GM20431 (cell line): Measurements from ENCODE around the gene RHO.
"Not testable (repeated sequence)": the region's sequence is repeated elsewhere in the genome, so short reads cannot be mapped to it uniquely, and the experiment has no call there.

Experiments
- in situ Hi-C: fragments of 300-500 bp; cut with MseI, MboI; formaldehyde crosslinking; loops from one replicate; pipeline ENCODE4 v1.15.0; 2020; ENCODE audit warnings: low sequenced_read_pairs; ENCODE audit not compliant: unreplicated experiment

The RHO gene

DNA sequence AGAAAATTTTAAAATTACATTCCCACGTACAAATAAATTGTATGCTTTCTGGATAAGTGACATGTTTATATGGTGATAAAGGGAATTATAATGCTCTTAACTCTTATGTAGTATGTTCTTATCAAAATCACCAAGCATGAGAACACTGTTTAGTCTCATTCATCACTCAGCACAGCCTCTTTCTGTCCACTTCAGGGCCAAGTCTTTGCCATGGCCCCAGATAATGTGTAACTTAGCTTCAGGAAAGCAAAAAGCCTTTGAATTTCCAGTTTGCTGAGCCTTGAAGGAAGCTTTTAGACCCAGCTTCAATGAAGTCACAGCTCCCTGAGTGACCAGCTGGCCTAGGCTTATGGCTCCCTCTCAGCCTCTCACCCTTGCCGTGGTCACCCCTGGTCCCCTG, 30.6 kb upstream of the RHO start:
- in situ Hi-C loops: loop anchor here (25.0 kb wide), 2 partner anchors 339 to 439 kb away; no protein-coding TSS in a partner anchor

DNA sequence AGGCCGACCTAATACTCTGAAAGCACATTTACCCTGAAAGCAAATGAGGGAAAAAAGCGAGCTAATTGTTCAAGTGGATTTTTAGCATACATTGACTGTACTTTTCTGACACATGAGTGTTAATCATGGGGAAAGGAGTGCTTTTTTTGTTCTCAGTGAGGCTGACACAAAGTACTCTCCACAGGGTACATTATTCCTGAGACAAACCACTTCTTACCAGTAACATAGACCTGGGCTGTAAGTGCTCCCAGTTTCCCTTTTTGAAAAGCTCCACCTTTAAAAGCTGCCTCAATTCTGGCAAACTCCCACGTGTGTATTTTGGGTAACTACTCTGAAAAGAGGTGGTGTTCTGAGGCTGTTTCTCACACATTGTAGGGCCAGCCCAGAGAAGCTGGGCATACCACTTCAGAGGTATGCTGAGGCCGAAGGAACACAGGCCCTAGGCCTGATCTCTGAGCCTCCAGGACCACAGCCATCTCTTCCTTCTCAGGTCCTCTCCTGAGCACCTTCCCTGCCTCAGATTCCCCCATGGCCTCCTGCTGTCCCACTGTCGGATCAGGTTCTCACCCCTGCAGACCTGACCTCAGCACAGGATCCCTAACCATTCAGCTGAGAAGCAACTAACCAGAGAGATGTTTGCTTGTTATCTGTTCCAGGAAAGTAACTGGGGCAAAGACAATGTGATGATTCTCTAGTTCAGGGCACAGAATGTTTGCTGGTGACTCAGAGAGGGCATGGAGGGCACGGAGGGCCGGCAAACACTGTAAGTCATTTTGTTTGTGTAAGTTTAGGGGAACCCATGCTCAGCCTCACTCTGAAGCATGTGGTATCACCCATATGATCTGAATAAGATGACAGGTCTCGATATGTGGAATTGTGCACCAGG, 29.6 kb upstream of the RHO start:
- in situ Hi-C loops: loop anchor here (25.0 kb wide), 2 partner anchors 338 to 438 kb away; no protein-coding TSS in a partner anchor

DNA sequence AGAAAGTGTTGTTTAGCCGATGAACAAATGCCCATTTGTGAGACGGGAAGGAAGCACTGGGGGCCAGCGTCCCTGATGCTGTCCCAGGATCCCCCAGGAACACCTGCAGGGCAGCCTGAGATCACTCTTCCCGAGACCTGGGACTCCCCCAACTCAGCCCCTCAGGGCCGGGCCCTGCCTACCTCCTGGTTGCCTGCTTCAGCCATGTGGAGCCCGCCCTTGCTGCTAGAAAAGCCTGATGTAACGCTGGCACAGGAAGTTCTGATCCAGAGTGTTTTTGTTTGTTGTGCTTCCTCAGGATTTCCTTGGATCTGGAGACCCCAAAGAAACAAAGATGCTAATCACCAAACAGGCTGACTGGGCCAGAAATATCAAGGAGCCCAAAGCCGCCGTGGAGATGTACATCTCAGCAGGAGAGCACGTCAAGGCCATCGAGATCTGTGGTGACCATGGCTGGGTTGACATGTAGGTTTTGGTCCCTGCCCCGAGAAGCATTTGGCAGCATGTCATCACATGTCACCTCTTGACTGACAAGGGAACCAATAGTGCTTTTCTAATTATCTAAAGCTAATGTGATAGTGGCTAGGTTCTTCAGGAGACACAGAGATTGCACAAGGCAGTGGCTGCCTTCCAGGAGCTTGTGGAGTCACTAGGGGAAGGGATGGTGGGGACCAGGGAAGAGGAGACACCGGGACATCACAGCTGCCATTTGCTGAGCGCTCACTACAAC, 28.7 kb upstream of the RHO start:
- in situ Hi-C loops: loop anchor here (25.0 kb wide), 2 partner anchors 338 to 438 kb away; no protein-coding TSS in a partner anchor

GRCh38 chr3:129500334-129500658, 28.1 kb upstream of the RHO start:
- in situ Hi-C loops: no loop called here

GRCh38 chr3:129501630-129502029, 26.8 kb upstream of the RHO start:
- in situ Hi-C loops: no loop called here

DNA sequence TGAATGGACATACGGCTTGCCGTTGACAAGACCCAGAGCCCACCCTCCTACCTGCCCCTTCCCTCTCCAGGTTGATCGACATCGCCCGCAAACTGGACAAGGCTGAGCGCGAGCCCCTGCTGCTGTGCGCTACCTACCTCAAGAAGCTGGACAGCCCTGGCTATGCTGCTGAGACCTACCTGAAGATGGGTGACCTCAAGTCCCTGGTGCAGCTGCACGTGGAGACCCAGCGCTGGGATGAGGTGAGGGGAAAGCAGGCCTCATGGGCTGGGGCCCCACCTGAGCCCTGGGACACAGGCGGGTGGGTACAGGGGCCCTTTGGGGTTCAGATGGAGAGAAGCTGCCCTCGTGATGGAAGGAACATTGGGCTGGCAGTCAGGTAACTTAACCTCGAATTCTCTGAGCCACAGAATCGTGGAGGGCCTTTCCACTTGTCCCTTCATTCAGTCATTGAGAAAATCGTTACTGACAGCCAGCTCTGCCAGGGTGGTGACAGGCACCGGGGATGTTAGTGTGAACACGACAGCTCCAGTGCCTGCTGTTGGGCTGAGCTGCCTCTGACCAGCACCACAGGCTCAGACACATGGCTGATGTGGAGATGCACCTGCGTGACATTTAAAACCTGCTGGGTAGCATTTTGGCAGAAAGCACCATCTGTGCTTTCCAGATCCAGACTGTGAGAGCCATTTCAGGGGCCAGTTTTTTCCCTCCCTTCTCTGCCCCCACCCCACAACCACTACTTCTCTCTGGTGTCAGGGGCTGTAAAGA, 25.6 kb upstream of the RHO start:
- in situ Hi-C loops: no loop called here

DNA sequence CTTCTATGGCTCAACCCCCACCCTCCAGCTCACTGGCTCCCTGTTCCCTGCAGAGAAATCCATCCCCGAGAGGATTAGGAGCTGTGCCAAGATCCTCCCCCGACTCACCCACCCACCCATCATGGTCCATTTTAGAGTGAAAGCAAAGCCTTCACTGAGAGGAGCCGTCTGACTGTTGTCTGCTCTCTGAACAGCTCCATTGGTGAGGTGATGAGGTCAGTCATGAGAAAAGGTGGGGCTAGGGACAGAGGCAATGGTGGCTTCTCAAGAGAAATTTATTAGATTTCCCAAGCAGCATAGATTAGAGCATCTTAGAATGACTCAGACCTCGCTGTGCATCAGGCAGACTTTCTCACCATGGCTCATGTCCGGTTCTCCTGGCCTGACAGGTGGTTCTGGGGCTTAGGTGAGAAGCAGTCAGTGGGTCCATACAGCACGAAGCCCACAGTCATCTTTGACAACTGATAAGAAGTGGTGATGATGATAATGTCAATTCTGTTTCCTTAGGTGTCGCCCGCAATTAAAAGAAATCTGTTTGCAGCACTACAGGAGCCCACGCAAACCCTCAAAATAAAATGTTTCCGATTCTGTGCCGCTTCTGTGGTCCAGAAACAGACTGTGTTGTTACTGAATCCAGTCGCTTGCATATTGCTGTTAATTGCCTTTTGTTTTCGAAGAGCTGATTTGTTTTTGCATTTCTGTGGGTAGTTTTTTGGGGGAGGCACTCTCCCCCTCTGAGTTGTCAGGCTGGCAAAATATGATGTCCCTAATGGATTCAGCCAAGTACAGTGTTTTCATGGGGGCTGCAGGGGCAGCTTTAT, 24.8 kb upstream of the RHO start:
- in situ Hi-C loops: no loop called here

GRCh38 chr3:129504471-129505100, 23.9 kb upstream of the RHO start:
- in situ Hi-C loops: no loop called here

- in situ Hi-C loops: no loop called here
Observed at GRCh38 chr3:129505341-129505740, 23.1 kb upstream of the RHO start.

DNA sequence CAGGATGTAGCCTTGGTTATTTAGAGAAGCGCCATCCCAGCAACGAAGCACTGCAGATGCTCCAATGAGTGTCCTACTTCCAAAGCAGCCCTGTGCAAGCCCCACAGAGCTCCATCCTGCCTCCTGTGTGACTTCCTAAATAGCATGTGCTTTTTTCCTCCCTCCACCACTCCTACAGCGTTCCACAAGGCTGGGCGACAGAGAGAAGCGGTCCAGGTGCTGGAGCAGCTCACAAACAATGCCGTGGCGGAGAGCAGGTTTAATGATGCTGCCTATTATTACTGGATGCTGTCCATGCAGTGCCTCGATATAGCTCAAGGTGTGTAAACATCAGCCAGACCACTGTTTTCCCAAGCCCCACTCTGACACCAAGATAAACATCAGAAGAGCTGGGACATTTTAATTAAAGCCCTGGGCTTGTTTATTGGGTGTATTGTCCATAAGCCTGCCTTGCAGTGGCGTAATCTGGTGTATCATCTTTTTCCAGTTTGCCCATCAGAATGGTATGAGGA, 22.2 kb upstream of the RHO start:
- in situ Hi-C loops: no loop called here

GRCh38 chr3:129507181-129507831, 21.1 kb upstream of the RHO start:
- in situ Hi-C loops: no loop called here

DNA sequence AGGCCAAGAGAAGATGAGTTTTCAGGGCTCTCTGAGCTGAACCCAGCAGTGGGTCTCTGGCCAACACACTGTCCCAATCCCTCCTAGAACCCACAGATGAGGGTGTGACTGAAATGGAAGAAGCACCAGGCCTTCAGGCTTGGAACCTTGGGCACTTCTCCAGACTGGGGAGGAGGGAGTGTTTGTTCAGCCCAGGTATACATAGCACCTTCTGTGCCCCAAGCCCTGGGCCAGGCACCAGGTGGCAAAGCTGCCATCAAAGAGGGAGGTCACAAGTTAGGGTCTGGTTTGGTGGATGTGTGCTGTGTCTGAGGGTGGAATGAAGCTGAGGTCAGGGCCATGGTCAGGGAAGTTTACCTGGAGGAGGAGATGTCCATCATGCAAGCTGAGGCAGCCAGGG, 15.8 kb upstream of the RHO start:
- in situ Hi-C loops: no loop called here

- in situ Hi-C loops: no loop called here
Observed at GRCh38 chr3:129513705-129514104, 14.7 kb upstream of the RHO start.

DNA sequence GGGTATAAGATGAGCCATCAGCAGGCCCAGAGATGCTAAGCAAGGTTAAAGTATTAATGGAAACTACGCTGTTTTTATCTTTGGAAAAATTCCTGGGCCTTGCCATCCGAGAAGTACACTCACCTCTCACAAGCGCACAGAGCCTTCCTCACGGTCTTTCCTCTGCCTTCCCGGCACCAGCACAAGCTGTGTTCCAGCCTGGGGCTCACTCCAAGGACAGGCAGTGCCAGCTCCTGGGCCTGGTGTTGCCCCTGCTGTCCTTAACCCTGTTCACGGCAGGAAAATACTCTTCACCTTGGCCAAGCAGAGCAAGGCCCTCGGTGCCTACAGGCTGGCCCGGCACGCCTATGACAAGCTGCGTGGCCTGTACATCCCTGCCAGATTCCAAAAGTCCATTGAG, 14.3 kb upstream of the RHO start:
- in situ Hi-C loops: no loop called here

GRCh38 chr3:129514563-129514962, 13.9 kb upstream of the RHO start:
- in situ Hi-C loops: no loop called here

- in situ Hi-C loops: not testable (repeated sequence)
Observed at GRCh38 chr3:129515108-129515820, 13.2 kb upstream of the RHO start.

GRCh38 chr3:129515821-129516432, 12.5 kb upstream of the RHO start:
- in situ Hi-C loops: not testable (repeated sequence)

- in situ Hi-C loops: no loop called here
Observed at GRCh38 chr3:129517516-129517915, 10.9 kb upstream of the RHO start.
